Neuronal stem cell (in vitro differentiated cells): ENCODE data around the gene FALEC.

Source experiments
- DNase-seq: peaks from one replicate; pipeline ENCODE4 v3.0.0-alpha.2; 2013; ENCODE audit warnings: low spot score
- H2AFZ ChIP-seq: one replicate; pipeline ENCODE4 v1.6.1; 2013; ENCODE audit warnings: mild to moderate bottlenecking, low read length, inconsistent platforms
- H2AK5ac ChIP-seq: 2 replicates; pipeline ENCODE4 v1.6.1; 2013; ENCODE audit warnings: low read depth, mild to moderate bottlenecking, inconsistent platforms, low read length, moderate library complexity, mixed read lengths
- H2BK120ac ChIP-seq: 2 replicates; pipeline ENCODE4 v1.6.1; 2013; ENCODE audit warnings: low read depth, mild to moderate bottlenecking, inconsistent platforms, low read length, moderate library complexity, mixed read lengths
- H2BK12ac ChIP-seq: one replicate; pipeline ENCODE4 v1.6.1; 2013; ENCODE audit warnings: low read length, inconsistent platforms
- H2BK15ac ChIP-seq: 2 replicates; pipeline ENCODE4 v1.6.1; 2013; ENCODE audit warnings: mild to moderate bottlenecking, low read length, inconsistent platforms, mixed read lengths
- H2BK5ac ChIP-seq: one replicate; pipeline ENCODE4 v1.6.1; 2013; ENCODE audit warnings: inconsistent platforms, mild to moderate bottlenecking, low read length, moderate library complexity
- H3K14ac ChIP-seq: one replicate; pipeline ENCODE4 v1.6.1; 2013; ENCODE audit warnings: low read length, inconsistent platforms
- H3K18ac ChIP-seq: 2 replicates; pipeline ENCODE4 v1.6.1; 2013; ENCODE audit warnings: low read length, inconsistent platforms
- H3K23ac ChIP-seq: 2 replicates; pipeline ENCODE4 v1.6.1; 2013; ENCODE audit warnings: low read depth, mild to moderate bottlenecking, mixed read lengths, low read length, inconsistent platforms; ENCODE audit not compliant: poor library complexity
- H3K27ac ChIP-seq: replicated peaks from 3 replicates; pipeline ENCODE4 v1.5.1; 2013; ENCODE audit warnings: low read length, inconsistent platforms
- H3K27me3 ChIP-seq, 3 experiments: 2 replicates each; pipeline ENCODE4 v1.6.1; 2013; ENCODE audit warnings: low read length in 3 of 3, mild to moderate bottlenecking in 2 of 3, inconsistent platforms in 1 of 3, low read depth in 1 of 3, mixed read lengths in 1 of 3, moderate library complexity in 1 of 3; ENCODE audit not compliant: control insufficient read depth in 3 of 3, insufficient read depth in 3 of 3
- H3K36me3 ChIP-seq, 2 donors: replicated peaks in 1 of 2; 2 replicates each; pipeline ENCODE4 v1.6.1; 2013; ENCODE audit warnings: low read length in 2 of 2; ENCODE audit not compliant: control insufficient read depth in 2 of 2, insufficient read depth in 2 of 2
- H3K4ac ChIP-seq: 2 replicates; pipeline ENCODE4 v1.6.1; 2013; ENCODE audit warnings: inconsistent platforms, mild to moderate bottlenecking, low read length, moderate library complexity
- H3K4me1 ChIP-seq, 2 donors: 1 replicate in 1 of 2; 2 replicates in 1 of 2; pipeline ENCODE4 v1.6.1; 2013; ENCODE audit warnings: low read length in 2 of 2, low read depth in 1 of 2; ENCODE audit not compliant: control insufficient read depth in 2 of 2, insufficient read depth in 1 of 2
- H3K4me2 ChIP-seq: one replicate; pipeline ENCODE4 v1.6.1; 2013; ENCODE audit warnings: mild to moderate bottlenecking, low read length, inconsistent platforms; ENCODE audit not compliant: insufficient read depth, poor library complexity, severe bottlenecking
- H3K4me3 ChIP-seq, 2 donors: 2 replicates each; pipeline ENCODE4 v1.5.1; 2013; ENCODE audit warnings: low read length in 2 of 2, mild to moderate bottlenecking in 2 of 2, inconsistent platforms in 1 of 2, moderate library complexity in 1 of 2
- H3K79me1 ChIP-seq: one replicate; pipeline ENCODE4 v1.6.1; 2013; ENCODE audit warnings: low read depth, mild to moderate bottlenecking, inconsistent platforms, low read length, moderate library complexity
- H3K9ac ChIP-seq: one replicate; pipeline ENCODE4 v1.6.1; 2013; ENCODE audit warnings: mild to moderate bottlenecking, low read depth, low read length, inconsistent platforms; ENCODE audit not compliant: poor library complexity
- H3K9me3 ChIP-seq, 2 donors: replicated peaks in 1 of 2; 2 replicates each; pipeline versions ENCODE3 to v1.6.1; 2013; ENCODE audit warnings: low read length in 2 of 2, mild to moderate bottlenecking in 2 of 2, inconsistent platforms in 1 of 2, low read depth in 1 of 2, mixed read lengths in 1 of 2, moderate library complexity in 1 of 2; ENCODE audit not compliant: control insufficient read depth in 2 of 2, insufficient read depth in 1 of 2
- H4K8ac ChIP-seq: one replicate; pipeline ENCODE4 v1.6.1; 2013; ENCODE audit warnings: low read depth, mild to moderate bottlenecking, inconsistent platforms, low read length, moderate library complexity
- H4K91ac ChIP-seq: one replicate; pipeline ENCODE4 v1.6.1; 2013; ENCODE audit warnings: low read length, low read depth, mild to moderate bottlenecking, inconsistent platforms; ENCODE audit not compliant: poor library complexity
- WGBS, 2 donors: extraction: QIAGEN DNeasy Blood & Tissue Kit; methylation state at CpG; one replicate each; pipeline ENCODE4 v1.1.7; 2013; ENCODE audit warnings: missing lambda C conversion rate in 2 of 2, mixed read lengths in 1 of 2; ENCODE audit not compliant: insufficient read length in 2 of 2, insufficient replicate concordance in 1 of 2; ENCODE audit errors: extremely low coverage in 2 of 2; 5-methylcytosine and 5-hydroxymethylcytosine counted together

The FALEC gene

GRCh38 chr1:150473659-150474058 is 41.9 kb upstream of the FALEC start:
- Histone ChIP-seq H2BK120ac (no peak overlapping the region), H2BK15ac (no peak overlapping the region), H3K4me2 (no peak overlapping the region), H3K27ac (no peak overlapping the region), H3K14ac (no peak overlapping the region), H2BK5ac (no peak overlapping the region), H4K91ac (no peak overlapping the region), H3K79me1 (peaks cover 11% of the 10 kb centered on the region), H3K23ac (no peak overlapping the region), H4K8ac (no peak overlapping the region), H2AK5ac (no peak overlapping the region), H2BK12ac (no peak overlapping the region), H3K4ac (no peak overlapping the region), H3K4me3 (no peak overlapping the region), H3K9ac (no peak overlapping the region), H2AFZ (no peak overlapping the region), H3K4me1 (peaks cover 0 to 6% of the 10 kb centered on the region in 2 donors), H3K18ac (no peak overlapping the region), H3K36me3 (peaks cover 27 to 53% of the 10 kb centered on the region in 2 donors), H3K9me3 (no peaks in the 10 kb centered on the region), H3K27me3 (peaks cover 0 to 2% (median 0%) of the 10 kb centered on the region in 3 experiments)
- DNase-seq = no peak
- WGBS, 2 donors = no CpG with 5 or more reads among the region's 4 CpGs

GRCh38 chr1:150474869-150475268 is 40.7 kb upstream of the FALEC start:
- no peak overlapping the region for H2BK120ac ChIP-seq
- H3K23ac ChIP-seq = no peak overlapping the region
- no peak for DNase-seq
- H3K9ac ChIP-seq = no peak overlapping the region
- H3K27ac ChIP-seq = no peak overlapping the region
- H3K4me2 ChIP-seq = no peak overlapping the region
- no peak overlapping the region for H2BK5ac ChIP-seq
- H3K27me3 ChIP-seq = peaks cover 0 to 2% (median 0%) of the 10 kb centered on the region in 3 experiments
- no peak overlapping the region for H3K4me3 ChIP-seq
- no peak overlapping the region for H3K18ac ChIP-seq
- H3K36me3 ChIP-seq = peaks cover 27 to 42% of the 10 kb centered on the region in 2 donors
- H3K9me3 ChIP-seq = no peaks in the 10 kb centered on the region
- no peak overlapping the region for H3K4ac ChIP-seq
- no peak overlapping the region for H4K91ac ChIP-seq
- no peak overlapping the region for H3K14ac ChIP-seq
- no peak overlapping the region for H4K8ac ChIP-seq
- H2BK15ac ChIP-seq = no peak overlapping the region
- no peak overlapping the region for H2AK5ac ChIP-seq
- peaks cover 0 to 6% of the 10 kb centered on the region in 2 donors for H3K4me1 ChIP-seq
- WGBS, 2 donors = no CpG with 5 or more reads among the region's 4 CpGs
- H3K79me1 ChIP-seq = peaks cover 11% of the 10 kb centered on the region
- H2BK12ac ChIP-seq = no peak overlapping the region
- no peak overlapping the region for H2AFZ ChIP-seq

DNA sequence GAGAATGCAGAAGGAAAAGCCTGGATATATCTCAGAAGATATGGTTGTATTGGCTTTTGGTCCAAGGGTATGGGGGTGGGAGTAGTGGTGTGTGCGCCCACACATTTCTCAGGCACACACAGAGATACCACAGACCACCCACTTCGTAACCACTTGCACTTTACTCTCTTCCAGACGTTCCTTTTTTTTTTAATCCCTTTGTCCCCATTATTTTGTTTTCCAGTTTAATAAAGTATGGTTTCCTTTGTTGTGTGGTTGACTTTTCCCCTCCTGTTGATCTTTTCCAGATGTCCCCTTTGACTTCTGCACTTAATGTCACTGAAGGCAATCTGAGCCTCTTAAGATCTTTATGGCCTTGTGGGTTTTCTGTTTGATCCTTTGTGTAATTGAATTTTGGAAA is 38.8 kb upstream of the FALEC start:
- H3K27ac ChIP-seq = no peak overlapping the region
- no peak overlapping the region for H3K9ac ChIP-seq
- H3K18ac ChIP-seq = no peak overlapping the region
- H2AFZ ChIP-seq = no peak overlapping the region
- H2AK5ac ChIP-seq = no peak overlapping the region
- peaks cover 0 to 6% of the 10 kb centered on the region in 2 donors for H3K4me1 ChIP-seq
- H3K79me1 ChIP-seq = peaks cover 7% of the 10 kb centered on the region
- H3K4me2 ChIP-seq = no peak overlapping the region
- H2BK15ac ChIP-seq = no peak overlapping the region
- H3K23ac ChIP-seq = no peak overlapping the region
- H3K4me3 ChIP-seq = no peak overlapping the region
- H4K8ac ChIP-seq = no peak overlapping the region
- peaks cover 0 to 2% (median 0%) of the 10 kb centered on the region in 3 experiments for H3K27me3 ChIP-seq
- no peak overlapping the region for H3K4ac ChIP-seq
- H4K91ac ChIP-seq = no peak overlapping the region
- H2BK120ac ChIP-seq = no peak overlapping the region
- no peaks in the 10 kb centered on the region for H3K9me3 ChIP-seq
- no peak overlapping the region for H2BK5ac ChIP-seq
- no peak for DNase-seq
- H3K36me3 ChIP-seq = peaks cover 13 to 23% of the 10 kb centered on the region in 2 donors
- no peak overlapping the region for H3K14ac ChIP-seq
- no CpG with 5 or more reads among the region's 3 CpGs for WGBS, 2 donors
- no peak overlapping the region for H2BK12ac ChIP-seq

DNA sequence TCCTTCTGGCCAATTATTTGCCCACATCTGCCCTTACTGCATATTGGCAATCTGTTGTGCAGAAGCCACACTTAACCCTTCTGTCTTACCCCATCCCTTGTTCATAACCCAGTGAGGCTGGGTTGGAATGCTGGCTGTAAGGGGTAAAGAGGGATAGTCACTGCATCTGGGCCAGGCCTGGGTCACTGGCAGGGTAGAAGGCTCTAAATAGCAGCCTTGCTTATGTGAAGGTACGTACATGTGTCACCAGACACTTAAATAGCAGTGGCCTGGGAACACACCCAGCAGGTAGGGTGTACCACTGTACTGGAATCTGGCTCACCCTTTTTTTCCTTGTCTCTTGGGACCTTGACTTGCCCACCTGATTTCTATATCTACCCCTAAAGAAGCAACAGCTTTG is 38.2 kb upstream of the FALEC start:
- no peak overlapping the region for H3K27ac ChIP-seq
- no CpG with 5 or more reads among the region's 1 CpG for WGBS, 2 donors

More for the DNA sequence above, 38.2 kb upstream of the FALEC start:
- H3K4ac ChIP-seq = no peak overlapping the region
- H3K27me3 ChIP-seq = peaks cover 0 to 2% (median 0%) of the 10 kb centered on the region in 3 experiments
- no peak overlapping the region for H2BK120ac ChIP-seq
- no peak overlapping the region for H4K91ac ChIP-seq
- H3K4me3 ChIP-seq = peak overlapping the region in 1 of 2 donors; percentile 25
- H2BK12ac ChIP-seq = no peak overlapping the region
- no peaks in the 10 kb centered on the region for H3K9me3 ChIP-seq
- no peak overlapping the region for H3K23ac ChIP-seq
- H3K79me1 ChIP-seq = peaks cover 2% of the 10 kb centered on the region
- no peak overlapping the region for H2AK5ac ChIP-seq
- H3K4me2 ChIP-seq = no peak overlapping the region
- H4K8ac ChIP-seq = no peak overlapping the region
- H3K18ac ChIP-seq = no peak overlapping the region
- H3K36me3 ChIP-seq = peaks cover 8 to 17% of the 10 kb centered on the region in 2 donors
- H3K4me1 ChIP-seq = peaks cover 0 to 4% of the 10 kb centered on the region in 2 donors
- H2BK15ac ChIP-seq = no peak overlapping the region
- no peak for DNase-seq
- no peak overlapping the region for H3K9ac ChIP-seq
- H2AFZ ChIP-seq = no peak overlapping the region
- H3K14ac ChIP-seq = no peak overlapping the region
- H2BK5ac ChIP-seq = no peak overlapping the region
